CD14-positive monocyte (primary cell): Measurements from ENCODE around the gene RNF141. TPM values are rescaled to one million over a fixed set of nuclear protein-coding genes. Genes with fewer than 3 reads are reported as not detected.

ENCODE experiments used
- DNase-seq, 3 donors: peaks; one replicate each; pipeline ENCODE4 v3.0.0-alpha.2; 2011 to 2022
- H2AFZ ChIP-seq: 2 replicates; pipeline ENCODE4 v1.6.0; 2012; ENCODE audit warnings: mild to moderate bottlenecking, low read depth, low read length, inconsistent platforms; ENCODE audit not compliant: insufficient read depth, poor library complexity, severe bottlenecking
- H3K27ac ChIP-seq, 2 donors: 1 replicate in 1 of 2; 2 replicates in 1 of 2; pipeline ENCODE4 v1.5.1; 2012 to 2013; ENCODE audit warnings: low read length in 2 of 2, control low read depth in 1 of 2, inconsistent platforms in 1 of 2, low read depth in 1 of 2, mild to moderate bottlenecking in 1 of 2
- H3K27me3 ChIP-seq, 2 donors: one replicate each; pipeline versions ENCODE4 v1.6.0 to v1.6.1; 2011 to 2013; ENCODE audit warnings: low read length in 2 of 2; ENCODE audit not compliant: control insufficient read depth in 2 of 2, insufficient read depth in 2 of 2
- H3K36me3 ChIP-seq, 2 donors: replicated peaks in 1 of 2; 1 replicate in 1 of 2; 2 replicates in 1 of 2; pipeline versions ENCODE4 v1.5.1 to v1.6.1; 2012 to 2013; ENCODE audit warnings: low read length in 2 of 2, control low read depth in 1 of 2, inconsistent platforms in 1 of 2, mild to moderate bottlenecking in 1 of 2; ENCODE audit not compliant: insufficient read depth in 2 of 2, control insufficient read depth in 1 of 2
- H3K4me1 ChIP-seq, 2 donors: 1 replicate in 1 of 2; 2 replicates in 1 of 2; pipeline versions ENCODE4 v1.5.1 to v1.6.1; 2012 to 2013; ENCODE audit warnings: low read length in 2 of 2, control low read depth in 1 of 2, inconsistent platforms in 1 of 2, mild to moderate bottlenecking in 1 of 2, moderate library complexity in 1 of 2; ENCODE audit not compliant: insufficient read depth in 2 of 2, control insufficient read depth in 1 of 2
- H3K4me2 ChIP-seq: replicated peaks from 2 replicates; pipeline ENCODE3; 2012; ENCODE audit warnings: low read length, moderate library complexity, mild to moderate bottlenecking; ENCODE audit not compliant: poor library complexity, severe bottlenecking; ENCODE audit errors: extremely low read depth
- H3K4me3 ChIP-seq, 3 experiments: fragments of 200-600 bp in 1 of 3; sonication (generic) in 1 of 3; replicated peaks in 1 of 3; 1 replicate in 2 of 3; 2 replicates in 1 of 3; pipeline ENCODE4 v1.5.1; 2011 to 2013; ENCODE audit warnings: low read length in 3 of 3, mild to moderate bottlenecking in 3 of 3, control low read depth in 2 of 3, low read depth in 2 of 3, inconsistent platforms in 1 of 3, moderate library complexity in 1 of 3
- H3K79me2 ChIP-seq: 2 replicates; pipeline ENCODE4 v1.6.0; 2012; ENCODE audit warnings: mild to moderate bottlenecking, control low read depth, inconsistent platforms, low read length, moderate library complexity; ENCODE audit not compliant: insufficient read depth
- H3K9ac ChIP-seq: 2 replicates; pipeline ENCODE4 v1.6.0; 2017; ENCODE audit warnings: low read length, mild to moderate bottlenecking; ENCODE audit not compliant: insufficient read depth, poor library complexity, severe bottlenecking
- H3K9me3 ChIP-seq, 2 donors: replicated peaks in 1 of 2; 1 replicate in 1 of 2; 2 replicates in 1 of 2; pipeline versions ENCODE4 v1.5.1 to v1.6.1; 2012 to 2013; ENCODE audit warnings: low read length in 2 of 2, control low read depth in 1 of 2; ENCODE audit not compliant: control insufficient read depth in 1 of 2, insufficient read depth in 1 of 2
- H4K20me1 ChIP-seq: 2 replicates; pipeline ENCODE4 v1.6.0; 2012; ENCODE audit warnings: mild to moderate bottlenecking, low read length, control low read depth, moderate library complexity; ENCODE audit not compliant: insufficient read depth
- H3K27ac Mint-ChIP-seq, 7 donors: one replicate each; pipeline ENCODE4 v1.8.0; 2020; ENCODE audit warnings: mild to moderate bottlenecking in 7 of 7, mixed read lengths in 7 of 7, moderate library complexity in 6 of 7, inconsistent platforms in 2 of 7
- H3K27me3 Mint-ChIP-seq, 3 donors: one replicate each; pipeline ENCODE4 v1.8.0; 2021 to 2022; ENCODE audit warnings: low read depth in 3 of 3, mild to moderate bottlenecking in 3 of 3, mixed read lengths in 3 of 3, moderate library complexity in 3 of 3, inconsistent platforms in 1 of 3
- H3K36me3 Mint-ChIP-seq, 2 donors: one replicate each; pipeline ENCODE4 v1.8.0; 2020; ENCODE audit warnings: mixed read lengths in 2 of 2, inconsistent platforms in 1 of 2, mild to moderate bottlenecking in 1 of 2
- H3K4me1 Mint-ChIP-seq: one replicate; pipeline ENCODE4 v1.8.0; 2020; ENCODE audit warnings: mild to moderate bottlenecking, mixed read lengths
- H3K4me3 Mint-ChIP-seq, 2 donors: one replicate each; pipeline ENCODE4 v1.8.0; 2020; ENCODE audit warnings: mild to moderate bottlenecking in 2 of 2, mixed read lengths in 2 of 2, moderate library complexity in 1 of 2
- H3K9me3 Mint-ChIP-seq, 7 donors: one replicate each; pipeline ENCODE4 v1.8.0; 2020 to 2022; ENCODE audit warnings: mixed read lengths in 7 of 7, mild to moderate bottlenecking in 6 of 7, moderate library complexity in 6 of 7, inconsistent platforms in 2 of 7
- CTCF ChIP-seq: fragments of 200-600 bp; IDR thresholded peaks from one replicate; pipeline ENCODE4 v1.8.0; 2022; ENCODE audit warnings: antibody characterized with exemption, mild to moderate bottlenecking
- WGBS: methylation state at CpG from one replicate; pipeline ENCODE4 v1.1.5; 2013; ENCODE audit warnings: missing lambda C conversion rate; ENCODE audit not compliant: insufficient coverage; 5-methylcytosine and 5-hydroxymethylcytosine counted together
- intact Hi-C, 2 donors: fragments of 100-400 bp; cut with micrococcal nuclease; formaldehyde crosslinking; loops; one replicate each; pipeline versions ENCODE4 v1.15.0 to v1.15.1; 2023
- polyA plus RNA-seq, 3 donors: library from polyadenylated mRNA; depleted of rRNA in 1 of 3; unstranded in 2 of 3; stranded (reverse) in 1 of 3; fragments of 300-500 nt in 2 of 3; fragments of >200 nt in 1 of 3; fragmentation: Illumina TruSeq in 2 of 3; gene quantifications; 1 replicate in 2 of 3; 2 replicates in 1 of 3; pipeline ENCODE4 v1.2.3, GENCODE V29; 2012 to 2021

RNF141 gene
- polyA plus RNA-seq, 3 donors: 19.7 to 114 (median 98.3) TPM

DNA sequence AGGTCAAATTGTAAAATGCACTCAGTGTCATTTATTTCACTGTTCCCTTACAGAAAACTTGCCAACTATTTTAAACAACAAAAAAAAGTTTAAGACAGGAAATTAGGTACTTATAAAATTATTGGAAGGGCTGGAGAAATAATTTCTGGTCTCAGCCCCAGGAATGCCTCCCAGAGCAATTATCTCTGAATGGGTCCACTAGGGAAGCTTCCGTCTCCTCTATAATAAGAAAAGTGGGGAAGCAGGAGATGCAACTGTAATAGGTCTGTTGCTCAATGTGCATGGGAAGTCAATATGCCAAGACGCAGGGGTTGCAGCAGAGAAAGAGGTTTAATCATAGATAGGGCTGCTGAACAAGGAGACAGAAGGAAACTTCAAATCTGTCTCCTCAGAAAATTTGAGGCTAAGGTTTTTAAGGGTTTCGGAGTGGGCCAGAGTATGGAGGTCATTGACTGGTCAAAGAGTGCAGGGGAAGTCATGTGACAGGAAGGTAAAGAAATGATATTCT, 10.9 kb upstream of the RNF141 start:
- 82% methylated on average over 2 of the region's 3 CpGs for WGBS
- peaks cover 0 to 8% of the 10 kb centered on the region in 2 donors for H3K9me3 ChIP-seq
- no peak for TF ChIP-seq CTCF
- no peaks in the 10 kb centered on the region for H3K27me3 ChIP-seq
- H3K27ac ChIP-seq: no peak overlapping the region
- no peak overlapping the region for H3K9ac ChIP-seq
- no peak overlapping the region for H3K4me3 ChIP-seq
- H3K36me3 Mint-ChIP-seq: peaks cover 0 to 1% of the 10 kb centered on the region in 2 donors
- no peaks in the 10 kb centered on the region for H3K4me1 ChIP-seq
- H3K4me2 ChIP-seq: no peak overlapping the region
- intact Hi-C loops: no loop called here
- H3K36me3 ChIP-seq: no peaks in the 10 kb centered on the region
- H4K20me1 ChIP-seq: no peaks in the 10 kb centered on the region
- H3K9me3 Mint-ChIP-seq: peaks cover 6 to 11% (median 9%) of the 10 kb centered on the region in 7 donors
- no peaks in the 10 kb centered on the region for H3K79me2 ChIP-seq
- peaks cover 8% of the 10 kb centered on the region for H3K4me1 Mint-ChIP-seq
- no peak overlapping the region for H2AFZ ChIP-seq
- H3K4me3 Mint-ChIP-seq: no peak overlapping the region
- H3K27me3 Mint-ChIP-seq: peaks cover 0 to 4% (median 0%) of the 10 kb centered on the region in 3 donors
- no peak overlapping the region for H3K27ac Mint-ChIP-seq
- DNase-seq: no peak

- Histone ChIP-seq H2AFZ (no peak overlapping the region), H3K79me2 (no peaks in the 10 kb centered on the region), H3K36me3 (no peaks in the 10 kb centered on the region), H3K4me3 (no peak overlapping the region), H3K4me1 (no peaks in the 10 kb centered on the region), H4K20me1 (no peaks in the 10 kb centered on the region), H3K27ac (no peak overlapping the region), H3K27me3 (no peaks in the 10 kb centered on the region), H3K4me2 (no peak overlapping the region), H3K9me3 (peaks cover 0 to 8% of the 10 kb centered on the region in 2 donors), H3K9ac (no peak overlapping the region)
- intact Hi-C loops: no loop called here
- H3K27ac Mint-ChIP-seq: no peak overlapping the region
- 100% methylated on average over 1 of the region's 4 CpGs for WGBS
- no peak for DNase-seq
- no peaks in the 10 kb centered on the region for H3K36me3 Mint-ChIP-seq
- H3K4me3 Mint-ChIP-seq: no peak overlapping the region
- peaks cover 6 to 11% (median 9%) of the 10 kb centered on the region in 7 donors for H3K9me3 Mint-ChIP-seq
- TF ChIP-seq CTCF: no peak
- H3K4me1 Mint-ChIP-seq: peaks cover 3% of the 10 kb centered on the region
- H3K27me3 Mint-ChIP-seq: peaks cover 0 to 2% (median under 1%) of the 10 kb centered on the region in 3 donors
Measured at GRCh38 chr11:10551290-10551592, 10.3 kb upstream of the RNF141 start.
